ENCODE results near the gene DCBLD2.

DCBLD2 gene

DNA sequence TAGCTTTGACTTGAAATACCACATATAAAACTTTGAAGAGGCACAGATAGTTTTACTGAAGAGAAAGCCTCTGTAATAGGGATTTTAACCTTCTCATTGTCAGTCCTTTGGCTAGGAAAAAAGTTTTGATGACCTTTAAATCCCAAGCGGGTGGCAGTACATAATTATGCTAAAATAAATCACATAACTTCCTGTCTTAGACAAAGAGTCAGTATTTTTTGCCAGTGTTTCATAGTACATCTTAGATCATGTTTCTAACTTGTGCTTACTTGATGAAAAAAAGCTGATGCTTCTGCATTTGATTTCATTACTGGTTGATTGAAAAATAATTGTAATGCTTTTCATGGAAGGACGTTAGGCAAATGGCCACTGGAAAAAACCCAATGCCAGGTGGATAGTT lies 132.5 kb downstream of the DCBLD2 start:
- no peak for DNase-seq (ENCODE audit: low spot score)

- DNase-seq (ENCODE audit: low spot score): no peak
Measured at GRCh38 chr3:98766924-98767323, 134.6 kb downstream of the DCBLD2 start.

DNA sequence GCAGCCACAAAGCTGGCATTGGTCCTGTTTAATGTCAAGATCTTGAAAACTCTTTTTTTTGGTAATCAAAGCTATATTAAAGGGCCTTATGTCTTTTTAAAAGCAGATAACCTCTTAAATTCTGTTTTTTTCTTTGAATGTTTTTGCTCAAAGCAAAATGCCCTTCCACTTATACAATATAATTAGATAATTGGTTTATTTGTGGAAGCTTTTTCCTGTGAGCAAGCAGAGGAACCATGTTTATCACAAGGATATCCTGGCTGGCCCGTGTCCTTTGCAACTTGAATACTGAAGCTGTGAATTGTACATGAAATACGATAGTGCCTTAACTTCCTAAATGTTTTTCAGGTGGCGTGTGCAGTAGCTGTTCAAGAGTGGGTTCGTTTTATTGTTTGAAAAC lies 135.8 kb downstream of the DCBLD2 start:
- no peak for DNase-seq (ENCODE audit: low spot score)

DNA sequence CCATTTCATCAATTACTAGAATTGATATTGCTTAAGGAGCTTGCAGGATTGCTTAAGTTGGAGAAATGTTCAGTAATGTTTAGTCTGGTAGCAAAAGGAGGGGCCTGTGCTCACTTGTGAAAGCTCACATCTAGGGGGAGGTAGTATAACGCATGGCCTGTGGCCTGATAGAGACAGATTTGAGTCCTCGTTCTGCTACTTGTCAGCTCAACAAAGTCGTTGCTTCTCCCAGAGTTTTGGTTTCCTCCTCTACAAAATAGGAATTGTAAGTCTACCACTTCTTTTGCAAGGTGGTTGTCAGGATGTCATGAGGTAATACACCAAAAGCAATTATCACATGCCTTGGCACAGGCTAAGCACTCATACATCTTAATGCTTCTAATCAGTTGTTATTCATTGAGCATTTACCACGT lies 137.0 kb downstream of the DCBLD2 start:
- DNase-seq (ENCODE audit: low spot score): no peak

GRCh38 chr3:98763819-98764418 lies 137.6 kb downstream of the DCBLD2 start:
- no peak for DNase-seq (ENCODE audit: low spot score)

DNA sequence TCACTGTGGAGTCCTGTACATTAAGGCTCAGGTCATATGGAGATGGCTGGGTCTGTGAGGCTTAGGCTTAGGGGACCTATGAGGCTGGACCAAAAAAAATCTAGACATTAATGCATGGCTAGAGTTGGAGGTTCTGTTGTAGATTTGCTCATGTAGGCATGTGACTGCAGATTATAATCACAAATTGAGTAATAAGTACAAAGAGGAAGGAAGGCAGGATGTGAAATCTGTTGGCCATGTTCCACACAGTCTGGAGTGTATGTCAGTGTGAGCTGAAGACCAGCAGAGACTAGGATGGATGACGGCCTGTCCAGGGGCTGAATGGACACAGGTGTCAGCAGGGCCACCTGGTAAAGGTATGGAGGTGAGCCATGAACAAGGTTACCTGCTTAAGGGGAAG lies 138.4 kb downstream of the DCBLD2 start, which contains the start of gene ST3GAL6:
Gene ST3GAL6 (plus strand): TSS at position 265 of the 400 bp plus-strand sequence. CDS start 5,101 bp downstream, outside the sequence.
- DNase-seq (ENCODE audit: low spot score): no peak

- DNase-seq (ENCODE audit: low spot score): no peak
Measured at GRCh38 chr3:98761643-98762229, 139.8 kb downstream of the DCBLD2 start.

GRCh38 chr3:98759629-98760028 lies 141.9 kb downstream of the DCBLD2 start:
- DNase-seq (ENCODE audit: low spot score): no peak

DNA sequence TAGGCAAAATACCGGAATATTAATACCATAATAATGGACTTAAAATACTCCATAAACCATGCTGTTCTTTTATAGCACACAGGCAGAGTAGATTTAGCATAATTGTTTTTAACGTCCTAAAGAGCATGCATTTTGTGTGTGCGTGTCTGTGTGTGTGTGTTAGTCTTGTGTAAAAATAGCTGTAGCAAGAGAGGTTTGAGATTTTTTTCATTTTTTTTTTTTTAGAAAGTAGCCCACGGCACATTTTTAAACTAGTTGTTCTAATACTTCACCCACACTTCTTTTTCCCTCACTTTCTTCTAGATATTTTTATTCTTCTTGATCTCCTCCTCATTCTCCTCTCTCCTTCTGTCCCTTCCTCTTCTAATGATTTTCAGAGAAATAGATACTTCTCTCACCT lies 145.9 kb downstream of the DCBLD2 start:
- DNase-seq (ENCODE audit: low spot score): no peak

DNA sequence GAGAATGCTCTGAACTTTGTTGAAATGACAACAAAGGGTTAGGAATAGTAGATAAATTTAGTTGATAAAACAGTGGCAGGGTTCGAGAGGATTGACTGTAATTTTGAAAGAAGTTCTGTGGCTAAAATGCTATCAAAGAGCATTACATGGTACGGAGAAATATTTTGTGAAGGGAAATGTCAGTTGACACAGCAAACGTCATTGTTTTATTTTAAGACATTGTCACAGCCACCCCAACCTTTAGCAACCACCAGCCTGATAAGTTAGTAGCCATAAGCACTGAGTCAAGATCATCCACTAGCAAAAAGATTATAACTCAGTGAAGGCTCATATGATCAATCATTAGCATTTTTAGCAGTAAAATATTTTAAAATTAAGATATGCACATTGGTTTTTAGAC lies 147.0 kb downstream of the DCBLD2 start:
- no peak for DNase-seq (ENCODE audit: low spot score)

DNA sequence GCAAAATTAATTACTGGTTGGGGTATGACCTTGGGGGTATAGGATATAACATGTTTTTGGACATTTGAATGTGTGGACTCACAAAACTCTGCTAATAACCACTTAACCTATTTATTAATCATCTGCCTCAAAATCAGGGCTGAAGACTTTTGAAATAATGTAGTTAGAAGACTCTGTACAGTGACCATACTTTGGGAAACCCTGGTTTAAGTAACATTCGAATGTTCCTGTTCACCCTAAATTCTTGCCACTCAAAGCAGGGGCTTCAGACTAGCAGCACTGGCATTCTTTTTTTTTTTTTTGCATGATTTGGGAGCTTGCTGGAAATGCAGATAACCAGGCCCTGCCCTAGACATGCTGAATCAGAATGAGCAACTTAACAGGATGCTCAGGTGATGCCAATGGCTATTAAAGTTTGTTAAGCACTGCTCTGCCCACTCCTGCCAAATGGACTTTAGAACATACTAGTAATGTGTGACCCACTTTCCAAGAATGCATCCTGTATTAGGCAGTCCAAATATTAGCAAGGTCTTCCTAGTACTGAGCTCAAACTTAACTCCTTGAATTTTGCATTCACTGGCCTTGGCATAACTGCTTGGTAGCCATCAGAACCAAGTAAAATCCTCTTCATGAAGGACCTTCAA lies 151.1 kb downstream of the DCBLD2 start:
- no peak for DNase-seq (ENCODE audit: low spot score)

GRCh38 chr3:98746882-98747281 lies 154.6 kb downstream of the DCBLD2 start:
- DNase-seq (ENCODE audit: low spot score): no peak

DNA sequence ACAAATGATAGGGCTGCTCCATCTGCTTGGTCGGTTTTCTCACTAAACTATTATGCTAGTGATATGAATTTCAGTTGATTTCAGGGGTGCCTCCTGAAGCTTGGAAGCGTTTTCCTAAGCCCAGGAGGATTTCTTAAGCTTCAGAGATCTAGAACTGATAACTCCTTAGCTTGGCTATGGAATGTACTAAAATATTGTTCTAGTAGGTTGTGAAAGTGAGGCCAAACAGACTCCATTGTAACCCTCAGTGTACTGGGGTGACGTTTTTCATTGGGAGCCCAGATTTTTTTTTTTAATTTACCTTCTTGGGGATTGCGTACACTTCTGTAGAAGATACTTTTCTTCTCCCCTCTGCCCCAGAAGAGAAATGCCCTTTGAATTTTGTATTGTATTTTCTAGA lies 155.4 kb downstream of the DCBLD2 start:
- no peak for DNase-seq (ENCODE audit: low spot score)
